Esophagus squamous epithelium (tissue), 4 donors: ENCODE data around the gene ACTG1.

ENCODE experiments used
- CTCF ChIP-seq, 6 experiments: fragments of 450-650 bp in 4 of 6; fragments of 200-600 bp in 2 of 6; sonication (generic) in 2 of 6; IDR thresholded peaks; one replicate each; pipeline ENCODE4 v1.5.1; 2016 to 2019; ENCODE audit warnings: antibody characterized with exemption in 6 of 6, mild to moderate bottlenecking in 4 of 6, moderate library complexity in 4 of 6
- POLR2A ChIP-seq, 4 donors: fragments of 450-650 bp; IDR thresholded peaks; one replicate each; pipeline ENCODE4 v1.6.1; 2017; ENCODE audit warnings: antibody characterized with exemption in 4 of 4, mild to moderate bottlenecking in 4 of 4, moderate library complexity in 3 of 4

GRCh38 chr17:81539961-81540675, 27.5 kb upstream of the ACTG1 start:
- TF ChIP-seq CTCF (IDR thresholded peaks at IDR 0.05) (no peak), POLR2A (IDR thresholded peaks at IDR 0.05) (no peak)
